AG09309 (cell line): ENCODE data around the gene BORCS5.

ENCODE experiments used
- DNase-seq: peaks from one replicate; pipeline ENCODE4 v3.0.0-alpha.2; 2010; ENCODE audit warnings: low read depth
- H3K4me3 ChIP-seq: 2 replicates; pipeline ENCODE4 v1.5.1; 2011; ENCODE audit warnings: mild to moderate bottlenecking, low read depth, low read length, moderate library complexity; ENCODE audit not compliant: control insufficient read depth
- CTCF ChIP-seq: IDR thresholded peaks from 2 replicates; pipeline ENCODE4 v1.5.1; 2011; ENCODE audit warnings: mild to moderate bottlenecking, low read depth, low read length, inconsistent platforms; ENCODE audit not compliant: insufficient read depth, control insufficient read depth; ENCODE audit errors: missing control alignments

BORCS5 gene

GRCh38 chr12:12393171-12393570, 36.3 kb downstream of the BORCS5 start:
- no peak overlapping the region for H3K4me3 ChIP-seq
- no peak for TF ChIP-seq CTCF

DNA sequence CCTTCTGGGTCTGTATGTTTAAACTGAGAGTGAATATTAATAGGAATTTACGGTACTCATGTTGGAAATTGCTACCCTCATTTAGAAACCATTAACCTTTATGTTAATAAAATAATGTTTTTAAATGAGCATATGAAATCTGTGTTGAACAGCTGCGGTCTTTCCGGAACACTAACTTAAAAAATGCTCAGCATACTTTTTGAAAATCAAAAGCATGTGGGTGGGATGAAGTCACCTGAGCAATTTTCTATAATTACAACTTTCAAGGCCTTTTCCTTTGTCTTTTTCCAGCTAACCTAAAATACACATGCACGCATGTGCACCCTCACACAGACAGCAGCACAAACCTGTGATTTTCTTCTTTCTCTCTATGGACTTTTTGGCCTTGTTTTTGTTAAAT, 39.8 kb downstream of the BORCS5 start:
- no peak for DNase-seq
- no peak for TF ChIP-seq CTCF
- H3K4me3 ChIP-seq, result no peak overlapping the region

More at GRCh38 chr12:12393171-12393570, 36.3 kb downstream of the BORCS5 start:
- DNase-seq, result no peak

DNA sequence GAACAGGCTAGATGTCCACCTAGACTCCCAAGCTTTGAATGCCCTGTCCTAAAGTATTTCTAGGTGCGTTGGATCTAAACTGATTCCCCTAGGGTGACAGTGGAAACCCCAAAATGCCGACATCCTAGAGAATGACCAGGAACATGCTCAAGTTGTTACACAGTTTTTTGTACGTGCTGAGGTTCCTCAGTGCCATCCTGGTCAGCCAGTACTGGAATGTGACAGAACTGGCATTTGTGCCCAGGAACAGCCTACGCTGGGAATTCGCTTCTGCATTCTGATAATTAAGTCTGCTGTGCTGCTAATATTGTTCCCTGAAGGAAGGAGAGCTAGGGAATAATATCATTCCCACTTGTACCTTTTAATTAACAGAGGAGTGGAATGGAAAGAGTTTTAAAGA, 40.3 kb downstream of the BORCS5 start:
- TF ChIP-seq CTCF, result no peak
- no peak for DNase-seq

DNA sequence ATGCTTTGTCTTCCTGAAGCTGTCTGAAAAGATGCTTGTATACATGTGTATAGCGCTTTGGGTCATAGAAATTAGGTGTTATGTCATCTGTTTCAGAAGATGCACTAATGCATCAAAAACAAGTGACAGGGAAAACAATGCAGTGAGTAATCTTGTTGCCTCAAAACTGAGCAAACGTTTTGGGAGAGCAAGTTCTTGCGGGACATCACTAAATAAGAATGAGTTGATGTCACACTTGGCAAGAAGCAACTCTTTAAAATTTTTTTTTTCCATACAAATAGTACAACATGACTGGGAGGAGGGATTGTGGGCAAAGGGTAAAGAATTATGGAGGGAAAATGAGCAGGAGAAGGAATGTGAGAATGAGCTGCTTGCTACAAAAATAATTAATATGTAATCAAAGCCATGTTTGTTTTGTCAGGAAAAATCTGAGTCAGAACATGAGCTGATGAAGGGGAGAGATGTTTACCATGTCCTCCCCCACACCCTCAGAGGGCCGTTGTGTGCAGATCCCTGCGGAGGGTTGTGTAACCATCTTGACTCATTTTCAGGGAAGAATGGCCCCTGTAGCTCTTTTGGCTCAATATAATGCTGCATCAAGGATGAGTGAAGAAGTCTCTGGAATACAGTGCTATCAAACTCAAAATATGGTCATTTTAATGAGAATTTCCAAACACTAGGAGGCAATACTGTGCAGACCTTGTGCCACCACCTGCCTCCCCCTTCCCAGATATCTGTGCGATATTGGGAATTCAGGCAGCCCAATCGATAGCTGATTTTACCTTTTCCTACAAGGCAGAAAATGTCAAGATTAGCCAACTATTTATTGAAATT, 41.4 kb downstream of the BORCS5 start:
- peak; percentile 89 for DNase-seq
- peak; percentile 28 for TF ChIP-seq CTCF
- no peak overlapping the region for H3K4me3 ChIP-seq

More for the DNA sequence above, 40.3 kb downstream of the BORCS5 start:
- H3K4me3 ChIP-seq, result no peak overlapping the region

- no peak for TF ChIP-seq CTCF
- H3K4me3 ChIP-seq, result no peak overlapping the region
- DNase-seq, result no peak
Measured at GRCh38 chr12:12399161-12399560, 42.3 kb downstream of the BORCS5 start.

DNA sequence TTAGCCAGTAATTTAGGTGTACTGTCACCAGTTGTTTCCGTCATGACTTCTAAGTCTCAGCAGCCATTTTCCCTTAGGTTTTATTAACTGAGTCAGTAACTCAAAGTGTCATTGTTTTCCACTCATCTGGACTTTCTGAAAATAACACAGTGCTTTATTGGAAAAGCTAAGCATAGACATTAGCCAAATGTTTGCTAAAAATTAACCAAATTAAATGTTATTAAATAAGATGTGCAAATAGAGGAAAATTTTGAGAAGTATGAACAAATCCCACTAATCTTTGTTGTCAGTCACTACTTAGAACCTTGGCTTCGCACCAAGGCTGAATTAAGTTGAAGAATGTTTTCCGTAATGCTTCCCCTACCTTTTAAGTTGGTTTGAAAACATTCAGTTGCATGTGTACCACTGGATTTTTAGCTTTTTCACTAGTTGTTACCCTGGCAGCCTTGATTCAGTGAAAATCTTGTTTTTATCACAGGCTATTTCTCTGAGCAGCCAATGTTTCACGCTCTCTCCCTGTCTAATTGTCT, 43.0 kb downstream of the BORCS5 start:
- no peak for TF ChIP-seq CTCF
- no peak for DNase-seq
- H3K4me3 ChIP-seq, result no peak overlapping the region
